AG10803 (cell line): ENCODE measurements around the gene VSTM5.
A peak's percentile ranks its signal among the peaks of the same experiment; 100 is the strongest.
"Not testable (repeated sequence)": the region's sequence is repeated elsewhere in the genome, so short reads cannot be mapped to it uniquely, and the experiment has no call there.

Experiments used
- DNase-seq: peaks from one replicate; pipeline ENCODE4 v3.0.0; 2010; ENCODE audit warnings: low read depth
- H3K4me3 ChIP-seq: 2 replicates; pipeline ENCODE4 v1.5.1; 2011; ENCODE audit warnings: mild to moderate bottlenecking, low read length, control low read depth
- CTCF ChIP-seq: conservative IDR thresholded peaks from 2 replicates; pipeline ENCODE4 v1.5.1; 2011; ENCODE audit warnings: mild to moderate bottlenecking, low read length, control low read depth, inconsistent platforms

Gene VSTM5

GRCh38 chr11:93783362-93783761 is 67.1 kb downstream of the VSTM5 start:
- no peak for TF ChIP-seq CTCF
- H3K4me3 ChIP-seq: peak overlapping the region; percentile 96
- no peak for DNase-seq

GRCh38 chr11:93775289-93775688 is 75.1 kb downstream of the VSTM5 start:
- DNase-seq: no peak
- no peak overlapping the region for H3K4me3 ChIP-seq
- TF ChIP-seq CTCF: peak; percentile 8; the same call in 1 of the 2 replicates

- H3K4me3 ChIP-seq, DNase-seq: not testable (repeated sequence)
These were observed 75.9 kb downstream of the VSTM5 start for GRCh38 chr11:93774560-93774959.

GRCh38 chr11:93773601-93774200 is 76.7 kb downstream of the VSTM5 start:
- no peak overlapping the region for H3K4me3 ChIP-seq
- TF ChIP-seq CTCF: no peak
- DNase-seq: no peak

GRCh38 chr11:93773045-93773477 is 77.4 kb downstream of the VSTM5 start:
- no peak for DNase-seq
- no peak for TF ChIP-seq CTCF
- H3K4me3 ChIP-seq: no peak overlapping the region

- no peak overlapping the region for H3K4me3 ChIP-seq
- no peak for TF ChIP-seq CTCF
- DNase-seq: no peak
These were observed 78.3 kb downstream of the VSTM5 start for GRCh38 chr11:93772123-93772522.

- H3K4me3 ChIP-seq: no peak overlapping the region
- TF ChIP-seq CTCF: no peak
- DNase-seq: no peak
These were observed 80.3 kb downstream of the VSTM5 start for GRCh38 chr11:93770160-93770559.
